HT1080 (cell line): ENCODE measurements around the gene PNMT. TPM values are rescaled to one million over a fixed set of nuclear protein-coding genes. Genes with fewer than 3 reads are reported as not detected.

Experiments used
- DNase-seq: peaks from one replicate; pipeline ENCODE4 v3.0.0-alpha.2; 2015; ENCODE audit warnings: low read depth
- total RNA-seq: library from RNA; depleted of rRNA; stranded (reverse); fragments of >200 nt; shearing (Covaris generic); gene quantifications from 2 replicates; pipeline ENCODE4 v1.2.3, GENCODE V29; 2014

Gene PNMT
- total RNA-seq, 1 experiment from 2014 or later = not detected

DNA sequence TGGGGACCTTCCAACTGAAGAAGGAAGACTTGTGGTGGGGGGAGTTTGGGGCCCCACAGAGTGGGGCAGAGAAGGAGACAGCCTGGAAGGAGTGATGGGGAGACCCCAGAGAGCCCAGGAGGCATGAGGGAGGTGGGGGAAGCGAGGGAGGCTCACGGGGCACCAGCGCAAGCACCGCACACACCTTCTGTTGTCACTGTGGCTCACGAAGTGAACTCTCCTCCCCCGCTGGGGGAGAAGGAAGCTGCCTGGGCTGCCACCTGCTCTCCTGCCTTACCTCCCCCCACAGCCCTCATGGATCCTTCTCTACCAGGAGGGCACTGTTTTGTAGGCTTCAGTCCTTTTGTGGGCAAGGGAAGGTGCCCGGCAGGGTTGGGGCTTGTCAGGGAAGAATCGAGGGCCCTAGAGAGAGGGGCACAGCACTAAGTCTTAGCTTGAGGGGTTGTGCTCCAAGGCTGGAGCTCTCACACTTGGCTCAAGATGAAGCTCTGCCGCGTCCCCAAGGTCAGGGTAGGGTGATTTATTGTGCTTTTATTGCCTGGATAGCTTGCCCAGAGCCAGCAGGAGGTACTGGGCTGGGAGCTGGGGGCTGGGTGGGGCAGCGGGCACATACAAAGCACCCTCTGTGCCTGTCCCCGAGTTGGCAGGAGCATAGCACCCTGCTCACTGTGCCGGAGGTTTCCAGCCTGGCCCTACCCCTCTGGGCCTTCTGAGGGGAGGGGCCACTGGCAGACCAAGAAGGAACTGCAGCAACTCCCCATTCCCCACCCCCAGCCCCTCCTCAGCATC, 35.9 kb upstream of the PNMT start:
- DNase-seq = no peak

GRCh38 chr17:39633570-39634183, 34.6 kb upstream of the PNMT start:
- DNase-seq = no peak

- peak; percentile 41 for DNase-seq
These were observed 33.8 kb upstream of the PNMT start for GRCh38 chr17:39634384-39634871.

DNA sequence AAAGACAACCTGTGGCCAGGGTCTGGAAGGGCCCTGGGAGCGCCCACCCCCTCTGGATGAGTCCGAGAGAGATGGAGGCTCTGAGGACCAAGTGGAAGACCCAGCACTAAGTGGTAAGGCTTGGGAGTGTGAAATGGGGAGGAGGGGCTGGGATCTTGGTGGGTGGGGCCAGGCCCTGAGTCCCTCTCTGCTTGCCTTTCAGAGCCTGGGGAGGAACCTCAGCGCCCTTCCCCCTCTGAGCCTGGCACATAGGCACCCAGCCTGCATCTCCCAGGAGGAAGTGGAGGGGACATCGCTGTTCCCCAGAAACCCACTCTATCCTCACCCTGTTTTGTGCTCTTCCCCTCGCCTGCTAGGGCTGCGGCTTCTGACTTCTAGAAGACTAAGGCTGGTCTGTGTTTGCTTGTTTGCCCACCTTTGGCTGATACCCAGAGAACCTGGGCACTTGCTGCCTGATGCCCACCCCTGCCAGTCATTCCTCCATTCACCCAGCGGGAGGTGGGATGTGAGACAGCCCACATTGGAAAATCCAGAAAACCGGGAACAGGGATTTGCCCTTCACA, 32.6 kb upstream of the PNMT start:
- no peak for DNase-seq

GRCh38 chr17:39636587-39636926, 31.7 kb upstream of the PNMT start:
- no peak for DNase-seq

DNA sequence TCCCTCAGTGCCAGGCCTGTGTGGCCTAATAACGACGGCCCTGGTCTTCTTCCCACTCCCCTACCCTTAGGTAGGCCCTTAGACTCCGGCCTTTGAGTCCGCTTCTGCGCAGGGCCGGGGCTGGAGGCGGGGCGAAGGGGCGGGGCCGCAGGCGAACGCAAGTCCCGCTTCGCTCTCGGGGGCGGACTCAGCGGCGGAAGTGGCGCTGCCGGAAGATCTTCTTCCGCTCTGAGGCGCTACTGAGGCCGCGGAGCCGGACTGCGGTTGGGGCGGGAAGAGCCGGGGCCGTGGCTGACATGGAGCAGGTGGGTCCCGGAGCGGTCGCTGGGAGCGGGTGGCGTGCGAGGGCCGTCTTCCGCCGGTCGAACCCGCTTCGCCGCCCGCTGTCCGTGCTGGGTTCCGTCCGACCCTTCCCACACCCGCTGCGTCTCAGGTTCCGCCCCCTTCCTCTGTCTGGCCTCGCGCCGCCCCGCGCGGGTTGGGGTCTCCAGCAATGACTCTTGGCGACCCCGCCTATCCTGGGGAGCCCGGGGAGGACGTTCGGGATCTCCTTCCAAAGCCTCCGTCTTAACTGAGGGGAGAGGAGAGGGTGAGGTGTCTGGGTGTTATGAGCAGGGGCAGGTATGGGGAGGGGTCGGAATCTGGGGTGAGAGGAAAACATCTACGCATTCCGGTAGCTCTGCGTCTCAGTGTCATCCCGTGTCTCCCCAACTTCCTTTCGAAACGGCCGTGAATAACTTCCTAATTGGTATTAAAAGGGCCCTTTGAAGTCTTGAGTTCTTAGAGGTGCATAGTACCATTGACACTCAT, 31.1 kb upstream of the PNMT start, which contains the start of gene STARD3:
Gene STARD3, plus strand, starts transcription at position 218 of the 810 bp plus-strand sequence. CDS start 16,388 bp downstream, outside the sequence.
- DNase-seq = peak; percentile 71

DNA sequence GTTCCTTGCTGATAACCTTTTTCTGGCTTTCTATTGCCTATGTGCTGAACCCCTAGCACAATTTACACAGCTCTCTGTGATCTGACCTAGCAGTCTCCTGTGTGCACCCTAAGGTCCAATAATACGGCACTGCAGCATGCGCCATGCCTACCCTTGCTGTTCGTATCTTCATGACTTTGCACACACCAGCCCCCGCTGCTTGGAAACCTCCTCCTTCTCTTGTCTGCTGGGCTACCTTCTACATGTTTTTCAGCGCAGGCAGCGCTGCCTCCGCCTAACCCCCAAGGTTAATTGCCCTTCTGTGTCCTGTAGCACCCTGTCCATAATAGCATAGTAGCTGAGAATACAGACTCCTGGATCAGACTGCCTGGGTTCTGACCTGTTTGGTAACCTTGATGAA, 29.9 kb upstream of the PNMT start:
- no peak for DNase-seq

DNA sequence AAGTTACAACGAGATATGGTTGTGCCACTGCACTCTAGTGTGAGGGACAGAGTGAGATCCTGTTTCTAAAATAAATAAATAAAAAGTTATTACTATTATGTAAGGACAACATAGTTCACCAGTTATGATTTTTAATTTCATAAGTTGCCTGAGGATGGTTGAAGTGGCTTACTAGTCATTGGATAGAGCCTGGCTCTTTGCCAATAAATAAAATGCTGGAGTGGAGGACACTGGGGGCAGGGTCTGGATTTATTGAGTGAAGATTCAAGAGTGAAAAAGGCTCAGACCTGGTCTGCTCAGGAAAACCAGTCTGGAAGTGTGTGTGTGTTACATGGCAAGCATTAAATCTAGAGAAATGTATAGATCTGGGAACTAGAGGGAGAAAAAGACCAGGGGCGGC, 29.2 kb upstream of the PNMT start:
- no peak for DNase-seq

DNA sequence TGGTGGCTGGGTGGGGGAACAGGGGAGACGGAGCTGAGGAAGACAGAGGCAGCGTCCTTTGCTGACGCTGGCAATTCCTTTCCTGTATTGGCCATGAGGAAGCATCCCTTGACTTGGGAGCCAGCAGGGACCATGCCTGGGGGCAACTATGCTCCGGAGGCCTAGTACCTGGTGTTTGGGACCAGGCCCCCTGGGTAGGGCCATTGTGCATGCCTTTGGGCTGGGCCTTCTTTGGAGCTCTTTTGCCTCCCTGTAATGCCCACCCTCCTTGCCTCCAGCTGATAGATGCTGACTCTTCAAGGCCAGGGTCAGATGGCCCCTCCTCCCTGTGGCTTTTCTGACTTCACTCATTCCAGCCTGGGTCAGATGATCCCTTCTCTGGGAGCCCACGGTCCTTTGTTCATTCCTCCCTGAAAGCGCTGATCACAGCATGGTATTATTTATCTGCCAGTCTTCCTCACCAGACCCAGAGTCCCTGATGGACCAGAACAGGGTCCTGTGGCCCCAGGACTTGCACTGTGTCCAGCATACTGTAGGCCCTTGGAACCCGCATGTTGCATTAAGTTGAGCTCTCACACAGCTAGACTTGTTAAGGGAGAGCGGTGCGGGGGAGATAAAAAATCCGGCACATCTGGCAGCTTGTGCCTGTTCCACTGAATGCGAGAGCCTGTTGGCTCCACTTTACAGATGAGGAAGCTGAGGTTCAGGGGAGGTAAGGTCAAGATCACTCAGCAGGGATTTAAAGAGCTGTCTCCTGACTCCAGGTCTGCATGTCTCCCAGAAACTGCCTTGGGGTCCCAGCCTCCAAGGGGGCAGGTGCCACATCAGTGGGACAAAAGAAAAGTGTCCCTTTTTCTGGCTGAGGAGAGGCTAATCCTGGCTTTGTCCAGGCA, 28.4 kb upstream of the PNMT start:
- no peak for DNase-seq

DNA sequence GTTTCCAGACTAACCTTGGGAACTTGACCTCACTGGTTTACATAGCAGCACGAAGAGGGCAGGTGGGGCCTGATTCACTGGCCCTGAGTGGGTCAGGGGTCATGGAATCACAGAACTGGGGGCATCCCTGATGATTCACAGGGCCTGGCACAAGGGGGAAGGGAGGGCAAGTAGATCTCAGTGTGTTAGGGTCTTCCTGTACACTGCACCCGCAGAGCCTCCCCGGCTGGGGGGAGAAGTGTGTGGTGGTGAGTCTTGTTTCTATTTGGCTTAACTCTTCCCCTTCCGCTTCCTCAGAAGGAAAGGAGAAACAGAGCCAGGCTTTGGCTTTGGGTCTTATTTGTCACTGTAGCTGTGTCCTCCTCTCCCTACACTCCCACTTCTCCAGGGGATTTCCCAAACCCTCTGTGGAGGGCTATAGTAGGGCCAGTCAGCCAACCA, 27.6 kb upstream of the PNMT start:
- DNase-seq = no peak

DNA sequence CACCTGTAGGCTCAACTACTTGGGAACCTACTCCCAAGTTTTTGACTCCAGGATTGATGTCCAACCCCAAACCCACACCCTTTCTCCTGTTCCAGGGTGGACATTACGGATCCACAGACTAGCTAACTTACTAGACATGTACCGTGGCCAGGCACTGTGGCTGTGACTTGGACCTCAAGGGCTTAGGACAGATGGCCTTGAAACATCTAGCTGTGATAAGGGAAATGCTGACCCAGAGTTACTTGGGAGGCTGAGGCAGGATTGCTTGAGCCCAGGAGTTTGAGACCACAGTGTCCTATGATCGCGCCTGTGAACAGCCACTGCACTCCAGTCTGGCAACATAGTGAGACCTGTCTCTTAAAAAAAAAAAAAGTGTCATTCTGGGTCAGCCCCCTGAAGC, 27.2 kb upstream of the PNMT start:
- no peak for DNase-seq

DNA sequence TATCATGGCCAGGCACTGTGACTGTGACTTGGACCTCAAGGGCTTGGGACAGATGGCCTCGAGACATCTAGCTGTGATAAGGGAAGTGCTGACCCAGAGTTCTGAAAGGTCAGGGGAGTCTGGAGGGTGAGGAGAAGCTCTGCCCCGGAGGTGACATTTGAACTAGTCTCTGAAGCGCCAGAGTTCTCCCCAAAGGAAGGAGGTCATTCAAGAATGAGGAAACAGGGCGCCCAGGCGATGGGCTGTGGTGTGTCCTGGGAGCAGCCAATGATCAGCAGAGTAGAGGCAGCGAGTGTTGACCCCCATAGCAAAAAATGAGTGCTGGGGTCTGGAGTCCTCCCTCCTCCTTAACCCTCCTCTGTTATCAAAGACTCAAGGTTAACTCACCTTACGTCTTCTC, 26.4 kb upstream of the PNMT start:
- DNase-seq = no peak

DNA sequence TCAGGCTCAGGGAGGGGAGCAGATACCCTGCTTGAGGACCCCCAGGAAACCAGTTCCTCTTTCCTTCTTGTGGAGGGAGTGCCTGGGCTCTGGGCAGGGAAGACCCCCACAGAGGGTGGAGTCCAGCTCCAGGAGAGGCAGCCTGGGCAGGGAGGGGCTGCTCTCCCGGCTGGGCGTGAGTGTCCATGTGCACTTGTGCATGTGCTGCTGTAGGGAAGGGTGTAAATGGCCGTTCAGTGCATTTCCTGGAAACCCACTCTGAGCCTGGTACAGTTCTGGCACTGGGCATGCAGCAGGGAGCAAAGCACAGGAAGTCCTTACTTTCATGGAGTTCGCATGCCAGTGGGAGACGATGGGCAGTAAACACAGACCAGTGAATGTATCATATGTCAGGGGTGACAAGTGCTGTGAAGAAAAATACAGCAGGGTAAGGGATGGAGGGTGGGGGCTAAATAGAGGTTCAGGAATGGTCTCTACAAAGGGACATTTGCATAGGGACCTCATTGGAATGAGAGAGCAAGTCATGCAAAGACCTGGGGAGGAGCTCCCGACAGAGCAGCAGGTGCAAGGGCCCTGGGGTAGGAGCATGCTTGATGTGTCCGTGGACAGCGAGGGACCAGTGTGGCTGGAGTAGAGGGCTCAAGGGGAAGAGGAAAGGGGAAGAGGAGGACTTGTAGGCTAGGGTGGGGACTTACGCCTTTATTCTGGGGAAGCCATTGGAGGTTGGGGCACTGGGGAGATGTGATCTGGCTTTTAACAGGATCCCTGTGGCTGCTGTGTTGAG, 25.8 kb upstream of the PNMT start:
- no peak for DNase-seq

DNA sequence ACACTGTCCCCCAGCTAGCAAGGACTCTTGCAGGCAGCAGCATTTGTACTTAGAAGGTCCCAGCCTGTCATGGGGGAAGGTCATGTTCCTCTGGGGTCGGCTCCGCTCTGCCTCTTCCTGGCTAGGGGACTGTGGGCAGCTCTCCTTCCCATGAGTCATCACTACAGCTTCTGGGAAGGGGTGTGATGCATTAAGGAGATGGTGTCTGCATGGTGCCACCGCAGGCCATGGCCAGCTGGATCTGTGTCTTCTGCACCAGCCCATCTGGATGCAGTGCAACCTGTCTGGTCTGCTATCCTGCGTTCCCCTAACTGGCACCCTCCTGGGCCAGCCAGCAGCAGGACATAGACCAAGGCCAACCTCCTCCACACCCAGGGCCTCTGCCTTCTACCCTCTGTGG, 25.0 kb upstream of the PNMT start:
- peak; percentile 81 for DNase-seq

DNA sequence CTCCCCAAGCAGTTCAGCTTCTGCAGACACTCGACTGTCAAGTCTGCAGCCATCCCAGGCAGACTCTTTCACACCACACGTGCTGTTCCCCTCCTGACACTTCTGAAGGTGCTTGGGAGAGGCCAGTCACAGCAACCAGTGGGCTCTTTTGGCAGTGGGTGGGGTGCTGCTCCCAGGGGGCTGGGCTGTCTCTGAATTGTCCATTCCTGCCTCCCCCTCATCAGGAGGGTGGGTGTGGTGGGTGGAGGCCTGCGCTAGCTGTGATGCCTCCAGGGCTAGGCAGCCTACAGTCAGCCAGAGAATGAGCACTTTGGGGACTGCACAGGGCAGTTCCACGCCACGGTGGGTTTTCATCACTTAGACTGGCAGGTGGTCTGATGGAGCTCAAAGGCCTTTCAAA, 21.0 kb upstream of the PNMT start:
- DNase-seq = no peak

GRCh38 chr17:39648616-39649366, 19.5 kb upstream of the PNMT start:
- DNase-seq = no peak

DNA sequence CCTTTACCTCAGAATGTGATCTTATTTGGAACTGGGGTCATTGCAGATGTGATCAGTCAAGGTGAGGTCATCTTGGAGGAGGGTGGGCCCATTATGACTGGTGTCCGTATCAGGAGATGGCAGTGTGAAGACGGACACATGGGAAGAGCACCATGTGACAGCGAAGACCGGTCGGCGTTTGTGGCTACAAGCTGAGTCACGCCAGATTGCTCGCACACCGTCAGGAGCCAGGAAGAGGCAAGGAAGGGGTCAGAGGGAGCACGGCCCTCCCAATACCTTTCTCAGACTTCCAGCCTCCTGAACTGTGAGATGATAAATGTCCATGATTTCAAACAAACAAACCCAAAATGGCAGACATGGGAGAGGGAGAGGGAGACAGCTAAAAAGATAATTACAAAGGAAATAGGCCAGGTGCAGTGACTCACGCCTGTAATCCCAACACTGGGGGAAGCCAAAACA, 18.1 kb upstream of the PNMT start:
- DNase-seq = peak; percentile 84

GRCh38 chr17:39651923-39652586, 16.2 kb upstream of the PNMT start:
- no peak for DNase-seq
